ENCODE results near the gene ELF4. TPM values are rescaled to one million over a fixed set of nuclear protein-coding genes. Genes with fewer than 3 reads are reported as not detected.

Gene ELF4
- total and polyA plus RNA-seq, 9 of the 15 experiments (the other 6 are each of a cell fraction or from before 2014, with no cell fraction given): 5.9 to 55.8 (median 25.2) TPM

GRCh38 chrX:130159776-130160175 is 49.5 kb upstream of the ELF4 start (continued):
- no peak for TF ChIP-seq TRIM25 (IDR thresholded peaks at IDR 0.05; ENCODE audit: borderline replicate concordance)
- no peak for TF ChIP-seq NFIX (CRISPR knock-in tag; IDR thresholded peaks at IDR 0.05; ENCODE audit: low read depth)
- no peak for TF ChIP-seq STAT6 (CRISPR knock-in tag; IDR thresholded peaks at IDR 0.05)
- no peak for TF ChIP-seq ZNF282 (CRISPR knock-in tag; IDR thresholded peaks at IDR 0.05)
- no peak for TF ChIP-seq KAT8 (IDR thresholded peaks at IDR 0.05; ENCODE audit: low read depth)

- FAIRE-seq (no peak), DNase-seq (ENCODE audit: extremely low read depth in 1 of 4, low spot score in 3 of 4) (no peak), ATAC-seq (no peak)
- ChIA-PET POLR2A (interaction anchor here (1.0 to 1.9 kb wide), 2 partner anchors 18 kb away, joined by 3 to 5 read pairs; no protein-coding TSS in a partner anchor), CTCF (ENCODE audit: low intra/inter-chr PET ratio) (no interaction called here)
- no peak overlapping the region for H3K4me2 ChIP-seq (ENCODE audit: insufficient read depth, low read length)
- no TSS peak for BruUV-seq (replicated peaks)
- in situ Hi-C loops (cut with MboI): no loop called here
- H3K36me3 ChIP-seq (ENCODE audit: control insufficient read depth, insufficient read depth, low read length): peaks cover 50% of the 10 kb centered on the region
- H3K9me3 ChIP-seq (replicated peaks; ENCODE audit: control insufficient read depth, insufficient read depth, low read depth, low read length): no peaks in the 10 kb centered on the region
- no peaks in the 10 kb centered on the region for H3K27me3 ChIP-seq (ENCODE audit: control insufficient read depth in 2 of 2, insufficient read depth in 2 of 2, low read length in 2 of 2)
- H3K27ac ChIP-seq (ENCODE audit: extremely low read depth, low read depth, low read length): no peak overlapping the region
- no peak overlapping the region for H2AFZ ChIP-seq (ENCODE audit: low read depth, low read length)
- intact Hi-C loops (cut with micrococcal nuclease): no loop called here
- peaks cover 21% of the 10 kb centered on the region for H3K79me2 ChIP-seq (ENCODE audit: control insufficient read depth, insufficient read depth, low read length)
- no peak overlapping the region for H3K9ac ChIP-seq (ENCODE audit: insufficient read depth in 1 of 2, low read depth in 2 of 2, low read length in 2 of 2)
- H3K4me1 ChIP-seq (replicated peaks in 1 of 2; ENCODE audit: control insufficient read depth in 2 of 2, insufficient read depth in 2 of 2, low read length in 2 of 2): peaks cover 0 to 6% of the 10 kb centered on the region in 2 experiments; a peak in 2 of 5 replicates
- no peak overlapping the region for H3K4me3 ChIP-seq
- H4K20me1 ChIP-seq (replicated peaks; ENCODE audit: control insufficient read depth, insufficient read depth, low read length): no peaks in the 10 kb centered on the region
- no peaks in the 10 kb centered on the region for H3K9me1 ChIP-seq (ENCODE audit: control insufficient read depth, insufficient read depth, low read length)
- 94% methylated on average over 2 of the region's 2 CpGs for WGBS (ENCODE audit: insufficient coverage, low coverage, missing lambda C conversion rate)
- TF ChIP-seq SFPQ (IDR thresholded peaks at IDR 0.05; ENCODE audit: low read depth, low read length) (no peak), ZNF280B (CRISPR knock-in tag; IDR thresholded peaks at IDR 0.05) (no peak), MEF2D (tag; conservative IDR thresholded peaks at IDR 0.05; ENCODE audit: low read depth) (no peak), NR3C1 (CRISPR knock-in tag; IDR thresholded peaks at IDR 0.05) (no peak)
These were observed 48.0 kb upstream of the ELF4 start for GRCh38 chrX:130158311-130158710.

Data from K562 (cell line).